Activated T-cell treated with anti-CD3 and anti-CD28 coated beads, Interleukin-2, amount 50 U/mL, for 4 hours (primary cell): ENCODE data around the gene CPT1A. TPM values are rescaled to one million over a fixed set of nuclear protein-coding genes. Genes with fewer than 3 reads are reported as not detected.
A peak's percentile ranks its signal among the peaks of the same experiment; 100 is the strongest.
"Not testable (repeated sequence)": the region's sequence is repeated elsewhere in the genome, so short reads cannot be mapped to it uniquely, and the experiment has no call there.

Experiments
- ATAC-seq, 2 donors: fragments of 200-7000 bp; cut with Tn5 transposase; one replicate each; pipeline ENCODE4 v1.10.0; 2021
- DNase-seq: peaks from one replicate; pipeline ENCODE4 v3.0.0-alpha.2; 2020
- H3K27me3 Mint-ChIP-seq: one replicate; pipeline ENCODE4 v1.8.0; 2021; ENCODE audit warnings: low read depth, mixed read lengths
- H3K36me3 Mint-ChIP-seq: one replicate; pipeline ENCODE4 v1.8.0; 2022; ENCODE audit warnings: mixed read lengths; ENCODE audit not compliant: insufficient read depth
- H3K4me1 Mint-ChIP-seq: one replicate; pipeline ENCODE4 v1.8.0; 2021; ENCODE audit warnings: low read depth, mixed read lengths
- H3K4me3 Mint-ChIP-seq: one replicate; pipeline ENCODE4 v1.8.0; 2021; ENCODE audit warnings: mild to moderate bottlenecking, moderate library complexity, mixed read lengths
- H3K9me3 Mint-ChIP-seq: one replicate; pipeline ENCODE4 v1.8.0; 2021; ENCODE audit warnings: mixed read lengths
- total RNA-seq, 3 donors: library from RNA; stranded (reverse); gene quantifications; one replicate each; pipeline ENCODE4 v1.2.1, GENCODE V29; 2021

The CPT1A gene
- total RNA-seq, 3 donors from 2014 or later = 12.3 to 15.8 (median 14.2) TPM

- DNase-seq (no peak), ATAC-seq (no peak)
- H3K36me3 Mint-ChIP-seq = peaks cover 6% of the 10 kb centered on the region
- H3K4me1 Mint-ChIP-seq = no peaks in the 10 kb centered on the region
- peaks cover 4% of the 10 kb centered on the region for H3K27me3 Mint-ChIP-seq
- no peak overlapping the region for H3K4me3 Mint-ChIP-seq
- peaks cover 4% of the 10 kb centered on the region for H3K9me3 Mint-ChIP-seq
Measured at GRCh38 chr11:68863553-68864265, 22.0 kb upstream of the CPT1A start.

GRCh38 chr11:68862421-68862820, 20.7 kb upstream of the CPT1A start:
- DNase-seq = no peak

DNA sequence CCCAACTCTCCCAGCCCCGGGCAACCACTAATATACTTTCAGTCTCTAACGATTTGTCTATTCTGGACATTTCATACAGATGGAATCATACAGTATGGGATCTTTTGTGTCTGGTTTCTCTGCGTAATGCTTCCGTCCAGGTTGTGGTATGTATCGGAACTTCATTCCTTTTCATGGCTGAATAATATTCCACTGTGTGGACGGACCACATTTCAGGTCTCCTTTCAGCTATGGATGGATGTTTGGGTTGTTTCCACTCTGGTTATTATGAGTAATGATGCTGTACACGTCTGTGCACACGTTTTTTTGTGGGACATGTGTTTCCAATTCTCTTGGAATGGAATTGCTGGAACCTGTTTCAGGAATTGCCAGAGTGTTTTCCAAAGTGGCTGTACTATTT, 17.4 kb upstream of the CPT1A start:
- no peak for ATAC-seq
- no peak for DNase-seq
- Mint-ChIP-seq H3K36me3 (peaks cover 4% of the 10 kb centered on the region), H3K4me3 (no peak overlapping the region), H3K27me3 (peaks cover 9% of the 10 kb centered on the region), H3K9me3 (peaks cover 4% of the 10 kb centered on the region), H3K4me1 (peaks cover 2% of the 10 kb centered on the region)

More at GRCh38 chr11:68862421-68862820, 20.7 kb upstream of the CPT1A start:
- no peak for ATAC-seq
- Mint-ChIP-seq H3K9me3 (peaks cover 4% of the 10 kb centered on the region), H3K27me3 (no peaks in the 10 kb centered on the region), H3K36me3 (peaks cover 4% of the 10 kb centered on the region), H3K4me1 (no peaks in the 10 kb centered on the region), H3K4me3 (no peak overlapping the region)

DNA sequence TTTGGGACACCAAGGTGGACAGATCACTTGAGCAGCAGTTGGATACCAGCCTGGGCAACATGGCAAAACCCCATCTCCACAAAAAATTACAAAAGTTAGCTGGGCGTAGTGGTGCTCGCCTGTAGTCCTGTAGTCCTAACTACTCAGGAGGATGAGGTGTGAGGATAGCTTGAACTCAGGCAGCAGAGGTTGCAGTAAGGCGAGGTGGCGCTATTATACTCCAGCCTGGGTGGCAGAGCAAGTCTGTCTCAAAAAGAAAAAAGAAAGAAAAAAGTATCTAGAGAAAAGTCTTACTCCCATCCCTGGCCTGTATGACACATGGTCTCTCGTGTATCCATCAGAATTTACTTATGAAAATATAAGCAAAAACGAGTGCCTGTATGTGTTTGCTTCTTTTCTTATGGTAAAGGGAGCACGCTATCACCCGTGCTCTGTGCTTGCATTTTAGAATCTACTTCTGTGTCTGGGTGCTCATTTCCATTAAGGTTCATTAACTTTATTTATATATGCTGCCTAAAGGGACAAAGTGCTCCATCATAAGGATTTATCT, 15.4 kb upstream of the CPT1A start:
- Mint-ChIP-seq H3K27me3 (peaks cover 26% of the 10 kb centered on the region), H3K9me3 (no peaks in the 10 kb centered on the region), H3K36me3 (no peaks in the 10 kb centered on the region), H3K4me1 (peaks cover 2% of the 10 kb centered on the region), H3K4me3 (no peak overlapping the region)
- DNase-seq (no peak), ATAC-seq (no peak)

- not testable (repeated sequence) for ATAC-seq, H3K4me3 Mint-ChIP-seq, H3K9me3 Mint-ChIP-seq, H3K4me1 Mint-ChIP-seq, H3K36me3 Mint-ChIP-seq, DNase-seq
- H3K27me3 Mint-ChIP-seq = peaks cover 29% of the 10 kb centered on the region
Measured at GRCh38 chr11:68856425-68857030, 14.8 kb upstream of the CPT1A start.

- ATAC-seq = peak; percentile 73 to 77
- peak overlapping the region; percentile 67 for H3K4me3 Mint-ChIP-seq
- H3K36me3 Mint-ChIP-seq = no peaks in the 10 kb centered on the region
- peaks cover 29% of the 10 kb centered on the region for H3K27me3 Mint-ChIP-seq
- no peak for DNase-seq
- H3K9me3 Mint-ChIP-seq = no peaks in the 10 kb centered on the region
- H3K4me1 Mint-ChIP-seq = peaks cover 2% of the 10 kb centered on the region
Measured at GRCh38 chr11:68855205-68855981, 13.7 kb upstream of the CPT1A start.

DNA sequence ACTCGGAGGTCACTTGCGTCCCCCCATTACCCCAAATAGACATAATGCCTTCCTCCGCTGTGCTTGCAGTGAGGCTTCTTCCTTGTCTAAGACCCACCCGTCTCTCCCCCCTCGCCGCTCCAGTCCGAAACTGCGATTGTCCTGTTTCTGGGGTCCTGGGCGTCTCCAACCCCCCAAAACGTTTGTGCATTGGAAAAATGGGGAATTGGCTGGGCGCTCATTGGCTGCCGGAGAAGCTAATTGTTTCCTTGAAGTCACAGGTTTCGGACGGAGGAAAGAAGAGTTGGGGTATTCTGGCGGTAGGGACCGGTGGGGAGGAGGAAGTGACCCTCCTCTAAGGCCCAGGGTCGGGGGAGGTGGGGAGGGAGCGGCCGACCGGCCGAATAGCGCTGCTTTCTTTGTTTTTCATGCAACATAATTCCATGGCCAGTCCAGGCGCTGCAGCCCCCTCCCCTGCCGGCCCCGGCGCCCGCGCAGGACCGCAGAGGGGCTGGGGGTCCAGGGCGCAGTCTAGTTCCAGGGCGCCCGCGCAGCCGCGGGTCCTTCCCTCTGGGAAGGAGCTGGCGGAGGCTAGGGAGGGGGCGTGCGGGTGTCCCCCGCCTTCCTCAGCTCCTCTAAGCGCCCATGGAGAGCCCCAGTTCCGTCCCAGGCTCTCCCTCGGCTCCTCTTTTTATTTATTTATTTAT, 12.7 kb upstream of the CPT1A start:
- Mint-ChIP-seq H3K4me1 (peaks cover 2% of the 10 kb centered on the region), H3K36me3 (no peaks in the 10 kb centered on the region), H3K9me3 (no peaks in the 10 kb centered on the region), H3K27me3 (peaks cover 29% of the 10 kb centered on the region), H3K4me3 (peak overlapping the region; percentile 33)
- DNase-seq (no peak), ATAC-seq (no peak)

GRCh38 chr11:68852628-68853027, 10.9 kb upstream of the CPT1A start:
- Mint-ChIP-seq H3K9me3 (no peaks in the 10 kb centered on the region), H3K4me3 (no peak overlapping the region), H3K4me1 (peaks cover 2% of the 10 kb centered on the region), H3K36me3 (no peaks in the 10 kb centered on the region), H3K27me3 (peaks cover 29% of the 10 kb centered on the region)
- ATAC-seq (no peak), DNase-seq (no peak)

DNA sequence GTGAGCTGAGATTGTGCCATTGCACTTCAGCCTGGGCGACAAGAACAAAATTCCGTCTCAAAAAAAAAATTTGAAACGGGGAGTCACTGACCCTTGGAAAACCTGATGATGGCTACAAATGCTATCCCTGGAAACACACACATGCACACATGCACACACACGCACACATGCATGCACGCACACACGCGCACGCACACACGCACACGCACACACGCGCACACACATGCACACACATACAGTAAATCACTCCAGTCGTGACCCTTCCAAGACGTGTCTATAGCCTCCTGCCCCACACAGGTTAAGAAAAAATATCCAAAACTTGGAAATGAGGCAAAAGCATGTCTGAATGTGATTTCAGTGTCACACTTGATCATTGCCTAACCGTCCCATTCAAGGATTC, 6.7 kb upstream of the CPT1A start:
- ATAC-seq = no peak
- H3K27me3 Mint-ChIP-seq = peaks cover 13% of the 10 kb centered on the region
- H3K9me3 Mint-ChIP-seq = no peaks in the 10 kb centered on the region
- H3K4me3 Mint-ChIP-seq = no peak overlapping the region
- H3K36me3 Mint-ChIP-seq = no peaks in the 10 kb centered on the region
- DNase-seq = no peak
- H3K4me1 Mint-ChIP-seq = peaks cover 9% of the 10 kb centered on the region

- DNase-seq (no peak), ATAC-seq (no peak)
- H3K4me3 Mint-ChIP-seq = no peak overlapping the region
- no peaks in the 10 kb centered on the region for H3K9me3 Mint-ChIP-seq
- H3K27me3 Mint-ChIP-seq = peaks cover 3% of the 10 kb centered on the region
- H3K36me3 Mint-ChIP-seq = no peaks in the 10 kb centered on the region
- H3K4me1 Mint-ChIP-seq = peaks cover 15% of the 10 kb centered on the region
Measured at GRCh38 chr11:68847395-68847794, 5.7 kb upstream of the CPT1A start.

DNA sequence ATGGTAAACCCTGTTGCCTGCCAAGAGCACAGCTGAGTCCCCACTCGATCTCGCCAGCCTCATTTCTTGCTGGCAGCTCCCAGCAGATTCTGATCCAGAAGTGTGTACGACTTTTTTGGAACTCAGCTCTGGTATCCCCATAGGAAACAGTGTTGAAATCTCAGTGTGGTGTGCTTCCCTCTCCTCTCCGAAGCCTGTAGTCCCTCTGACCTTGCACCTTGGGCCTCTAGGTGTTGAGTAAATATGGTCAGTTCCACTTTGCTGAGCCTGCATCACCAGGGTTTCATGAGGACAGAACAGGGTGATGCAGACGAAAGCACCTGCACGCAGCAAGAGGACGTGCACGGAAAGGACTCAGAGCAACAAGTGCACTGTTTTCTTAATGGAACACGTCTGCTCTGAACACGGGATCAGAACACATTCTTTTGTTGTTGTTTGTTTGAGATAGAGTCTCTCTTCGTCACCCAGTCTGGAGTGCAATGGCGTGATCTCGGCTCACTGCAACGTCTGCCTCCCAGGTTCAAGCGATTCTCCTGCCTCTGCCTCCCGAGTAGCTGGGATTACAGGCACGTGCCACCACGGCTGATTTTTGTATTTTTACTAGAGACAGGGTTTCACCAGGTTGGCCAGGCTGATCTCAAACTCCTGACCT, 3.8 kb upstream of the CPT1A start:
- Mint-ChIP-seq H3K9me3 (no peaks in the 10 kb centered on the region), H3K36me3 (no peaks in the 10 kb centered on the region), H3K4me1 (peaks cover 20% of the 10 kb centered on the region), H3K27me3 (no peaks in the 10 kb centered on the region), H3K4me3 (no peak overlapping the region)
- no peak for DNase-seq
- no peak for ATAC-seq

DNA sequence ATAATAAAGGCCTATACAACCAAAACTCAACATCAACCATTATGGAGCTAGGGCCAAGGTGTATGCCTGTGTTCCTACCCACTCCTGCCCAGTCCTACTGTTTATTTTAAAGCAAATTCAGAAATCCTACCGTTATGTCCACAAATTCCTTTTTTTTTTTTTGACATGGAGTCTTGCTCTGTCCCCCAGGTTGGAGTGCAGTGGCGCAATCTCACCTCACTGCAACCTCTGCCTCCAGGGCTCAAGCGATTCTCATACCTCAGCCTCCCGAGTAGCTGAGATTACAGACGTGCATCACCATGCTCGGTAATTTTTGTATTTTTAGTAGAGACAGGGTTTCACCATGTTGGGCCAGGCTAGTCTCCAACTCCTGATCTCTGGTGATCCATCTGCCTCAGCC, 3.1 kb upstream of the CPT1A start:
- DNase-seq (no peak), ATAC-seq (no peak)
- H3K4me1 Mint-ChIP-seq = peaks cover 26% of the 10 kb centered on the region
- H3K36me3 Mint-ChIP-seq = no peaks in the 10 kb centered on the region
- no peaks in the 10 kb centered on the region for H3K9me3 Mint-ChIP-seq
- peak overlapping the region; percentile 84 for H3K4me3 Mint-ChIP-seq
- no peaks in the 10 kb centered on the region for H3K27me3 Mint-ChIP-seq

DNA sequence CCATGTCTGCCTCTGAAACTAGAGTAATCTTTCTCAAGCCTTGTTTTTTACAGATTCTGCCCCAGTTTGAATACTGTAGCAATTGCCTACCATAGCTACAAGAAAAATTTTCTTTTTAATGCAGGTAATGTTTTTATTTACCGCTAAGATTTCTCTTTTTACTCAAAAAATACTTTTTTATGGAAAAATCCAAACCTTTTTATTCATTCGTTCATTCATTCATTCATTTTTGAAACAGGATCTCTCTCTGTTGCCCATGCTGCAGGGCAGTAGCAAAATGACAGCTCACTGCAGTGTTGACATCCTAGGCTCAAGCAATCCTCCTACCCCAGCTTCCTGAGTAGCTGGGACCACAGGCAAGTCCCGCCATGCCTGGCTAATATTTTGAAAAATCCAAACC, 2.7 kb upstream of the CPT1A start:
- H3K36me3 Mint-ChIP-seq = no peaks in the 10 kb centered on the region
- H3K4me1 Mint-ChIP-seq = peaks cover 31% of the 10 kb centered on the region
- no peaks in the 10 kb centered on the region for H3K27me3 Mint-ChIP-seq
- H3K4me3 Mint-ChIP-seq = peak overlapping the region; percentile 84
- DNase-seq = no peak
- no peak for ATAC-seq
- no peaks in the 10 kb centered on the region for H3K9me3 Mint-ChIP-seq
